K562 (cell line): Measurements from ENCODE around the gene SLC26A6. TPM values are rescaled to one million over a fixed set of nuclear protein-coding genes. Genes with fewer than 3 reads are reported as not detected.
A peak's percentile ranks its signal among the peaks of the same experiment; 100 is the strongest.

Experiments used
- BRCA1 ChIP-seq, 2 experiments: fragments of 450-650 bp in 1 of 2; sonication (generic) in 1 of 2; formaldehyde crosslinking in 1 of 2; IDR thresholded peaks; 2 replicates each; pipeline versions ENCODE4 v1.5.0 to v1.6.1; 2017 to 2020; ENCODE audit warnings: mild to moderate bottlenecking in 1 of 2, missing genetic modification reagents in 1 of 2
- EHMT2 ChIP-seq: fragments of 450-650 bp; IDR thresholded peaks from 2 replicates; pipeline ENCODE4 v1.6.1; 2018; ENCODE audit warnings: antibody characterized with exemption
- EP300 ChIP-seq: IDR thresholded peaks from 2 replicates; pipeline ENCODE4 v1.6.1; 2012; ENCODE audit warnings: low read length, improper control_type of control experiment
- GTF2A2 ChIP-seq: IDR thresholded peaks from 2 replicates; pipeline ENCODE4 v1.6.1; 2016; ENCODE audit warnings: mild to moderate bottlenecking, missing genetic modification characterization, missing compliant biosample characterization
- GTF2E2 ChIP-seq: fragments of 200-800 bp; sonication (Bioruptor generic); IDR thresholded peaks from 2 replicates; pipeline ENCODE4 v1.6.1; 2016; ENCODE audit warnings: missing genetic modification characterization, missing compliant biosample characterization
- HNRNPK ChIP-seq: fragments of 200-400 bp; formaldehyde crosslinking; IDR thresholded peaks from one replicate; pipeline ENCODE4 v1.6.1; 2018; ENCODE audit warnings: mild to moderate bottlenecking, low read depth, low read length; ENCODE audit not compliant: poor library complexity, severe bottlenecking
- LCOR ChIP-seq: sonication (generic); formaldehyde crosslinking; IDR thresholded peaks from 2 replicates; pipeline ENCODE4 v1.8.0; 2022; ENCODE audit warnings: mild to moderate bottlenecking, missing genetic modification reagents
- PPARD ChIP-seq: fragments of 250-450 bp; sonication (Bioruptor Pico); IDR thresholded peaks from 2 replicates; pipeline ENCODE4 v1.8.0; 2022; ENCODE audit warnings: inconsistent platforms, mild to moderate bottlenecking, moderate library complexity
- PTTG1 ChIP-seq: fragments of 450-650 bp; IDR thresholded peaks from 2 replicates; pipeline ENCODE4 v1.6.1; 2016; ENCODE audit warnings: low read depth, mild to moderate bottlenecking, missing genetic modification characterization, missing compliant biosample characterization
- SIN3B ChIP-seq: fragments of 450-650 bp; IDR thresholded peaks from 2 replicates; pipeline ENCODE4 v1.6.1; 2017; ENCODE audit warnings: low read depth, mild to moderate bottlenecking, moderate library complexity
- SREBF1 ChIP-seq: fragments of 150-350 bp; IDR thresholded peaks from 2 replicates; pipeline ENCODE4 v1.6.1; 2014; ENCODE audit warnings: antibody characterized with exemption, low read depth, low read length, borderline replicate concordance
- STAG1 ChIP-seq: sonication (generic); formaldehyde crosslinking; IDR thresholded peaks from 2 replicates; pipeline ENCODE4 v1.5.0; 2020; ENCODE audit warnings: missing genetic modification reagents, borderline replicate concordance
- ZFPM2 ChIP-seq: fragments of 250-450 bp; sonication (Bioruptor Pico); IDR thresholded peaks from 2 replicates; pipeline ENCODE4 v1.5.1; 2022; ENCODE audit warnings: mild to moderate bottlenecking
- ZNF121 ChIP-seq: sonication (generic); formaldehyde crosslinking; conservative IDR thresholded peaks from 2 replicates; pipeline ENCODE4 v1.8.0; 2022; ENCODE audit warnings: missing genetic modification reagents
- ZNF165 ChIP-seq: fragments of 250-450 bp; sonication (Bioruptor Pico); IDR thresholded peaks from 2 replicates; pipeline ENCODE4 v1.4.0; 2020; ENCODE audit warnings: borderline replicate concordance
- polyA plus RNA-seq, 8 experiments: library from polyadenylated mRNA; depleted of rRNA in 4 of 8; stranded (reverse) in 5 of 8; unstranded in 3 of 8; fragments of >200 nt; fragmentation: Nextera tagmentation in 2 of 8; fragmentation: Illumina TruSeq in 1 of 8; extraction: Ambion mirVana in 2 of 8; extraction: Trizol in 1 of 8; gene quantifications; 2 replicates each; pipeline versions ENCODE4 v1.2.1 to v1.2.3, GENCODE V29; 2011 to 2014; ENCODE audit warnings: inconsistent platforms in 1 of 8, missing spikeins in 1 of 8
- total RNA-seq, 7 experiments: library from RNA; depleted of rRNA in 6 of 7; stranded (reverse); fragments of >200 nt in 6 of 7; fragmentation: Illumina TruSeq in 2 of 7; extraction: Trizol in 2 of 7; gene quantifications; 2 replicates each; pipeline versions ENCODE4 v1.2.1 to v1.2.3, GENCODE V29; 2011 to 2021; ENCODE audit warnings: low replicate concordance in 1 of 7
- TF ChIP-seq, protein P1 (sequence below), 2 experiments: IDR thresholded peaks; 2 replicates each; pipeline ENCODE4 v1.6.1; 2011; ENCODE audit warnings: borderline replicate concordance in 1 of 2, control low read depth in 1 of 2, low read depth in 1 of 2, low read length in 1 of 2, mild to moderate bottlenecking in 1 of 2, mixed read lengths in 1 of 2, moderate library complexity in 1 of 2; ENCODE audit not compliant: insufficient read depth in 1 of 2, insufficient read length in 1 of 2, poor library complexity in 1 of 2, severe bottlenecking in 1 of 2; ENCODE audit errors: extremely low read depth in 1 of 2
- TF ChIP-seq, protein P2 (sequence below): sonication (generic); IDR thresholded peaks from 2 replicates; pipeline ENCODE4 v1.6.1; 2016
- TF ChIP-seq, protein P3 (sequence below): sonication (generic); formaldehyde crosslinking; IDR thresholded peaks from 2 replicates; pipeline ENCODE4 v1.8.0; 2022; ENCODE audit warnings: mild to moderate bottlenecking, missing genetic modification reagents, borderline replicate concordance
- TF ChIP-seq, protein P4 (sequence below), 2 experiments: fragments of 450-650 bp; IDR thresholded peaks; 2 replicates each; pipeline ENCODE4 v1.6.1; 2018; ENCODE audit warnings: mild to moderate bottlenecking in 2 of 2, low read depth in 1 of 2; ENCODE audit not compliant: partially characterized antibody in 2 of 2

The SLC26A6 gene
- total and polyA plus RNA-seq, 9 of the 15 experiments (the other 6 are each of a cell fraction or from before 2014, with no cell fraction given), result 2.1 to 27.2 (median 14.8) TPM

DNA sequence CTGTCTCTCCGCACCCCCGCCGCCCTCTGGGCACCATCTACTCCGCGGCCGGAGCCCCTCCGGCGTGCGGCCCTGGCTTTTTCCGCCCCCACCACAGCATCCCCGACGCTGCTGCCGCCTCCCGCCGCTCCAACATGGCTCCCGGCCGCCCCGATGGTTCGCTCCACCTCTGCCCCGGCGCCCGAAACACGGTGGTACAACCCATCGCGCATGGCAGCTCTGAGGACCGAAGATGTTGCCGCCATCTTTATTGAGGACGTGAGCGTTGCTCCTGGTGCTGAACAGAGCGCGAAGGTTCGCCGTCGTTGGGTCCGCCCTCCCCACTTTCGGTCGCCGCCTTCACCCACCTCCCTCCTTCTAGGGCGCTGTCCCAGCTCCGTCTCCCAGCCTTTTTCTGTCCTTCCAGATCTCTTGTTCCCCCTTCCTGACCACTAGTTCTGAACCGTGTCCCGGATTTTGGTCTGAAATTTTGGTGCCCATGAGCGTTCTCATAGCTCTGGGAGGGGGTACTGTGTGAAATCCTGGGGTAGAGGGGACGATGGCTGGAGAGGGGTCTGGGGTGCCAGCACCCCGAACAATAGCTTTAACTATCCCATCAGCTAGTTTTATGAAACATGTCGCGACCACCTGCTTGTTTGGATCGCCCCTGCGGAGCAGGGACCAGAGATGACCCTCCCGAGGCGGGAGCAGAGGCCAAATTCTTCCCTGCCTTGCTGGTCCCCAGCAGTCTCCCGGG is 27.7 kb upstream of the SLC26A6 start, which contains the start of gene CELSR3 (continued):
- TF ChIP-seq PTTG1 (tag) (no peak), SIN3B (no peak), SREBF1 (no peak), PPARD (CRISPR knock-in tag) (no peak), GTF2A2 (tag) (no peak), ZFPM2 (CRISPR knock-in tag) (no peak), LCOR (no peak), ZNF121 (CRISPR knock-in tag) (no peak), BRCA1 (IDR thresholded peaks at IDR 0.05) (no peak), BRCA1 (CRISPR knock-in tag; IDR thresholded peaks at IDR 0.05) (no peak), GTF2E2 (tag) (no peak), EHMT2 (peak; percentile 63), ZNF165 (CRISPR knock-in tag) (no peak), HNRNPK (no peak), EP300 (no peak), STAG1 (CRISPR knock-in tag) (no peak)
- TF ChIP-seq, protein P1, sequence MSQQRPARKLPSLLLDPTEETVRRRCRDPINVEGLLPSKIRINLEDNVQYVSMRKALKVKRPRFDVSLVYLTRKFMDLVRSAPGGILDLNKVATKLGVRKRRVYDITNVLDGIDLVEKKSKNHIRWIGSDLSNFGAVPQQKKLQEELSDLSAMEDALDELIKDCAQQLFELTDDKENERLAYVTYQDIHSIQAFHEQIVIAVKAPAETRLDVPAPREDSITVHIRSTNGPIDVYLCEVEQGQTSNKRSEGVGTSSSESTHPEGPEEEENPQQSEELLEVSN (IDR thresholded peaks at IDR 0.05; ENCODE audit: borderline replicate concordance in 1 of 2, extremely low read depth in 1 of 2, insufficient read depth in 1 of 2, insufficient read length in 1 of 2, low read depth in 1 of 2, low read length in 1 of 2, poor library complexity in 1 of 2, severe bottlenecking in 1 of 2), result peak; percentile 44 to 71
- TF ChIP-seq, protein P2, sequence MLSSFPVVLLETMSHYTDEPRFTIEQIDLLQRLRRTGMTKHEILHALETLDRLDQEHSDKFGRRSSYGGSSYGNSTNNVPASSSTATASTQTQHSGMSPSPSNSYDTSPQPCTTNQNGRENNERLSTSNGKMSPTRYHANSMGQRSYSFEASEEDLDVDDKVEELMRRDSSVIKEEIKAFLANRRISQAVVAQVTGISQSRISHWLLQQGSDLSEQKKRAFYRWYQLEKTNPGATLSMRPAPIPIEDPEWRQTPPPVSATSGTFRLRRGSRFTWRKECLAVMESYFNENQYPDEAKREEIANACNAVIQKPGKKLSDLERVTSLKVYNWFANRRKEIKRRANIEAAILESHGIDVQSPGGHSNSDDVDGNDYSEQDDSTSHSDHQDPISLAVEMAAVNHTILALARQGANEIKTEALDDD, result no peak
- TF ChIP-seq, protein P3, sequence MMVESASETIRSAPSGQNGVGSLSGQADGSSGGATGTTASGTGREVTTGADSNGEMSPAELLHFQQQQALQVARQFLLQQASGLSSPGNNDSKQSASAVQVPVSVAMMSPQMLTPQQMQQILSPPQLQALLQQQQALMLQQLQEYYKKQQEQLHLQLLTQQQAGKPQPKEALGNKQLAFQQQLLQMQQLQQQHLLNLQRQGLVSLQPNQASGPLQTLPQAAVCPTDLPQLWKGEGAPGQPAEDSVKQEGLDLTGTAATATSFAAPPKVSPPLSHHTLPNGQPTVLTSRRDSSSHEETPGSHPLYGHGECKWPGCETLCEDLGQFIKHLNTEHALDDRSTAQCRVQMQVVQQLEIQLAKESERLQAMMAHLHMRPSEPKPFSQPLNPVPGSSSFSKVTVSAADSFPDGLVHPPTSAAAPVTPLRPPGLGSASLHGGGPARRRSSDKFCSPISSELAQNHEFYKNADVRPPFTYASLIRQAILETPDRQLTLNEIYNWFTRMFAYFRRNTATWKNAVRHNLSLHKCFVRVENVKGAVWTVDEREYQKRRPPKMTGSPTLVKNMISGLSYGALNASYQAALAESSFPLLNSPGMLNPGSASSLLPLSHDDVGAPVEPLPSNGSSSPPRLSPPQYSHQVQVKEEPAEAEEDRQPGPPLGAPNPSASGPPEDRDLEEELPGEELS (CRISPR knock-in tag), result no peak
- TF ChIP-seq, protein P4, sequence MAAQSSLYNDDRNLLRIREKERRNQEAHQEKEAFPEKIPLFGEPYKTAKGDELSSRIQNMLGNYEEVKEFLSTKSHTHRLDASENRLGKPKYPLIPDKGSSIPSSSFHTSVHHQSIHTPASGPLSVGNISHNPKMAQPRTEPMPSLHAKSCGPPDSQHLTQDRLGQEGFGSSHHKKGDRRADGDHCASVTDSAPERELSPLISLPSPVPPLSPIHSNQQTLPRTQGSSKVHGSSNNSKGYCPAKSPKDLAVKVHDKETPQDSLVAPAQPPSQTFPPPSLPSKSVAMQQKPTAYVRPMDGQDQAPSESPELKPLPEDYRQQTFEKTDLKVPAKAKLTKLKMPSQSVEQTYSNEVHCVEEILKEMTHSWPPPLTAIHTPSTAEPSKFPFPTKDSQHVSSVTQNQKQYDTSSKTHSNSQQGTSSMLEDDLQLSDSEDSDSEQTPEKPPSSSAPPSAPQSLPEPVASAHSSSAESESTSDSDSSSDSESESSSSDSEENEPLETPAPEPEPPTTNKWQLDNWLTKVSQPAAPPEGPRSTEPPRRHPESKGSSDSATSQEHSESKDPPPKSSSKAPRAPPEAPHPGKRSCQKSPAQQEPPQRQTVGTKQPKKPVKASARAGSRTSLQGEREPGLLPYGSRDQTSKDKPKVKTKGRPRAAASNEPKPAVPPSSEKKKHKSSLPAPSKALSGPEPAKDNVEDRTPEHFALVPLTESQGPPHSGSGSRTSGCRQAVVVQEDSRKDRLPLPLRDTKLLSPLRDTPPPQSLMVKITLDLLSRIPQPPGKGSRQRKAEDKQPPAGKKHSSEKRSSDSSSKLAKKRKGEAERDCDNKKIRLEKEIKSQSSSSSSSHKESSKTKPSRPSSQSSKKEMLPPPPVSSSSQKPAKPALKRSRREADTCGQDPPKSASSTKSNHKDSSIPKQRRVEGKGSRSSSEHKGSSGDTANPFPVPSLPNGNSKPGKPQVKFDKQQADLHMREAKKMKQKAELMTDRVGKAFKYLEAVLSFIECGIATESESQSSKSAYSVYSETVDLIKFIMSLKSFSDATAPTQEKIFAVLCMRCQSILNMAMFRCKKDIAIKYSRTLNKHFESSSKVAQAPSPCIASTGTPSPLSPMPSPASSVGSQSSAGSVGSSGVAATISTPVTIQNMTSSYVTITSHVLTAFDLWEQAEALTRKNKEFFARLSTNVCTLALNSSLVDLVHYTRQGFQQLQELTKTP (IDR thresholded peaks at IDR 0.05; ENCODE audit: low read depth in 1 of 2, partially characterized antibody in 2 of 2), result no peak
